Thymus (tissue), 14 donors: ENCODE results near the gene ZNF892. TPM values are rescaled to one million over a fixed set of nuclear protein-coding genes. Genes with fewer than 3 reads are reported as not detected.
A peak's percentile ranks its signal among the peaks of the same experiment; 100 is the strongest.

Experiments used
- DNase-seq, 9 donors: peaks; one replicate each; pipeline ENCODE4 v3.0.0-alpha.2; 2013; ENCODE audit warnings: low spot score in 9 of 9, low read depth in 6 of 9, missing footprints in 1 of 9
- H3K27ac ChIP-seq, 2 donors: one replicate each; pipeline ENCODE4 v1.5.1; 2013; ENCODE audit warnings: control low read depth in 1 of 2, low read depth in 1 of 2, low read length in 1 of 2, mild to moderate bottlenecking in 1 of 2, moderate library complexity in 1 of 2
- H3K27me3 ChIP-seq, 2 donors: one replicate each; pipeline ENCODE4 v1.5.1; 2013; ENCODE audit warnings: low read length in 1 of 2; ENCODE audit not compliant: control insufficient read depth in 2 of 2, insufficient read depth in 1 of 2
- H3K36me3 ChIP-seq, 2 donors: one replicate each; pipeline ENCODE4 v1.5.1; 2013; ENCODE audit warnings: low read length in 1 of 2, mild to moderate bottlenecking in 1 of 2, moderate library complexity in 1 of 2; ENCODE audit not compliant: control insufficient read depth in 2 of 2, insufficient read depth in 2 of 2
- H3K4me1 ChIP-seq, 2 donors: one replicate each; pipeline ENCODE4 v1.5.1; 2013; ENCODE audit warnings: low read length in 2 of 2; ENCODE audit not compliant: control insufficient read depth in 2 of 2, insufficient read depth in 2 of 2
- H3K4me3 ChIP-seq, 2 donors: one replicate each; pipeline ENCODE4 v1.5.1; 2013; ENCODE audit warnings: low read length in 2 of 2, control low read depth in 1 of 2, mild to moderate bottlenecking in 1 of 2
- H3K9me3 ChIP-seq, 2 donors: one replicate each; pipeline ENCODE4 v1.5.1; 2013; ENCODE audit warnings: low read length in 1 of 2, mild to moderate bottlenecking in 1 of 2; ENCODE audit not compliant: control insufficient read depth in 2 of 2, insufficient read depth in 1 of 2
- WGBS: extraction: QIAGEN DNeasy Blood & Tissue Kit; methylation state at CpG from one replicate; pipeline ENCODE4 v1.1.7; 2013; 5-methylcytosine and 5-hydroxymethylcytosine counted together
- long read RNA-seq, 10 donors: transcript quantifications; one replicate each; lab custom pipeline, GENCODE V29; 2026
- polyA plus RNA-seq: library from polyadenylated mRNA; stranded (reverse); fragments of 200-250 nt; gene quantifications from one replicate; pipeline ENCODE4 v1.2.3, GENCODE V29; 2013
- total RNA-seq: library from RNA; stranded (reverse); fragments of 120-200 nt; gene quantifications from one replicate; pipeline ENCODE4 v1.2.4, GENCODE V29; 2013
- donor health status: healthy.

Gene ZNF892
- total RNA-seq (5.3 TPM), polyA plus RNA-seq (0.39 TPM)
- long read RNA-seq, donor 1: 0 reads
- long read RNA-seq, donor 2, partial matches to known transcripts: 0 of 1 reads
- long read RNA-seq, donor 2, other reads (novel, unspliced or antisense): 0 of 1 reads
- long read RNA-seq, donor 3: 0 reads
- long read RNA-seq, donor 4: 0 reads
- long read RNA-seq, donor 5, partial matches to known transcripts: 0 of 1 reads
- long read RNA-seq, donor 5, other reads (novel, unspliced or antisense): 0 of 1 reads
- long read RNA-seq, donor 6: 0 reads
- long read RNA-seq, donor 7: 0 reads
- long read RNA-seq, donor 8: 0 reads
- long read RNA-seq, donor 9: 0 reads
- long read RNA-seq, donor 10: 0 reads

DNA sequence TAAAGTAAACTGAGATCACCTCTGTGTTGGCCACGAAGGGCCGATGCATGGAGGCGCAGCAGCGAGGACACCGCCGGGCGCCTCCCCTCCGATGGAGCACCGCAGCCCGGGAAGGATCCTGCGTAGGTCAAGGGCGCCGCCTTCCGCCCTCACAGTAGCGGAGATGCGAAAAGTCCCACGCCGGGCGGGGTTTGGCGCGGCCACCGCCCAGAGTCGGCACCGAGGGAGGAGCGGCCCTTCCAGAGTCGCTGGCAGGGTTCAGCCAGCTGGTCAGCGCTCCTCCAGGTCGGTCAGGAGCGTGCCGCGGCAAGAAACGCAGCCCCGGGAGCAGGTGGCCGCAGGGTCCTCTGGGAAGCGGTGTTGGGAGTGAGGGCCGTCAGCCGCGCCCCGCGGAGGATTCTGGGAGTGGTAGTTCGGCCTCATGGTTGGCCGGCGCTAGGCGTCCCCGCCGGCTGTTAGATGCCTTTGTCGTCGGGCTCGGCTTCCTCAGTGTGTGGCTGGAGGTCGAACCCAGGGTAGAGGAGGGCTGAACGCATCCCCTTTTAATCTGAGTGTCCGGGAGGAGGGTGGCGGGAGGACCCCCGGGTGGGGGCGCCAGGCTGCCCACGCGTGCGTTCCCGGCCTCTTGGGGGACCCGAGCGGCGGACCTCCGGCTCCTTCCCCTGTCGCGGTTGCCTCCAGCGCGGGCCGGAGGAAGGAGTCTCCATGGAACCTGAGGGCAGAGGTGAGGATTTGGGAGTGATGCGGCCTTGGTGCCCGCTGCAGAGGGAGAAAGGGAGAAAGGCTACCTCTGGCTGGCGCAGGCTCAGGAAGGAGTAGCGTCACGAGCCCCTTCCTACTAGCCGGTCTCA, at the start of gene ZNF892:
Gene ZNF892, plus strand, starts transcription at position 411 of the 851 bp plus-strand sequence. Its CDS starts 295 bp downstream, at position 706.
- WGBS: under 1% methylated on average over 74 of the region's 74 CpGs
- peaks cover 3 to 5% of the 10 kb centered on the region in 2 donors for H3K4me1 ChIP-seq

DNA sequence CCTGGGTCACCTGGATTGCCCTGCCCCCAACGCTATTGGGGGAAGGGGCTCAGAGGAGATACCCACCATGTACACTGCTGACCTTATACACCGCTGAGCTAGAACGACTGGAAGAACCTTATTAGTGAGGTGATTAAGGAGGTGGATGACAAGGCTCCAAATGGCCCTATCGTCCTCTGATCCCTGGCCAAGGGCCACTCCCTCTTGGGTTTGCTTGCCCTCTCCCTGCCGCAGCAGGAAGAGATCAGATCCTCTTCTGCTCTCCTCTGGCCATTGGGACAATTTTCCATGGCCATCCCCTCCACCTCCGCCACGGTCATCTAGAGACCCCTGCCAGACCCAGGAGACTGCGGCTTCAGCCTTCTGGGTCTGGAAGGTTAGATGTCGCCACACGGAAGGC, 48.9 kb upstream of the ZNF892 start:
- peak overlapping the region; percentile 58 to 77 for H3K4me3 ChIP-seq
- 88% methylated on average over 10 of the region's 10 CpGs for WGBS
- no peak for DNase-seq
- H3K27me3 ChIP-seq: peaks cover 0 to 6% of the 10 kb centered on the region in 2 donors
- no peak overlapping the region for H3K27ac ChIP-seq
- H3K36me3 ChIP-seq: no peaks in the 10 kb centered on the region
- peaks cover 3 to 17% of the 10 kb centered on the region in 2 donors for H3K4me1 ChIP-seq
- H3K9me3 ChIP-seq: peaks cover 0 to 1% of the 10 kb centered on the region in 2 donors

More for the DNA sequence above, at the start of gene ZNF892:
- H3K4me3 ChIP-seq: peak within 1 kb of the TSS; percentile 88 to 97
- peaks cover 0 to 2% of the 10 kb centered on the region in 2 donors for H3K9me3 ChIP-seq
- H3K27me3 ChIP-seq: no peaks in the 10 kb centered on the region
- DNase-seq: peak; percentile 51 to 90 (median 71)
- H3K36me3 ChIP-seq: peaks cover 9 to 14% of the 10 kb centered on the region in 2 donors
- H3K27ac ChIP-seq: peak within 1 kb of the TSS; percentile 66 to 78

DNA sequence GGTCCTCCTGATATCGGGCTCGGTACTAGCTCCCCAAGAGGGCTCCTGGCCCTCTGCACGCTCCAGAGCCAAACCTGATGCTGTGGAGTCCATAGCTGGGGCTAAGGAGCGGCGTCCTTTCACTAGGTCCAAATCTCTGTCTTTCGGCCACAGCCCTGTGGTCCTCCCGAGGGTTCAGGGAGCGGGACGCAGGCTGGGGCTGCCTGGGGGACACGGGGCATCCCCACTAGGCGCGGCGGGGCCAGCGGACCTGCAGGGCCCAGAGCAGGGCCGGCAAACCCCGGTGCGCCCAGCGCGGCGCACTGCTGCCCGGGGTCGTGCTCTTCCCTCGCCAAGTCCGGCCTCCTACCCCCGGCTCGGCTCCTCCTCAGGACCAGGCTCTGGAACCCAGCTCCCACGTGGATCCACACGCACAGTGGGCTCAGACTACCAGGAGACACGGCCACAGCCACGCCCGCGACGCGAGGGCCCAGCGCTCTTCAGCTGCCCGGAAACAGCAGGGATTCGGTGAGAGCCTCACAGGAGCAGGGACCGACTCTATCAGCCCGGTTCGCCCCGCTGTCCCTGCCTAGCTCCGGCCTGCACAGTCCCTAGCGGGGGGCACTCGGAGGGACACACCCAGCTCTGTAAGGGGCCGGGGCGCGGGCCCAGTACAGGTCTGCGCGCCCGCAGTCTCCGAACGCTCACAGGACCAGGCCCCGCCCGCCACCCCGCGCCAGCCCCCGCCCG, 48.3 kb upstream of the ZNF892 start:
- peaks cover 0 to 6% of the 10 kb centered on the region in 2 donors for H3K27me3 ChIP-seq
- peaks cover 0 to 1% of the 10 kb centered on the region in 2 donors for H3K9me3 ChIP-seq
- 4% methylated on average over 58 of the region's 58 CpGs for WGBS
- peak overlapping the region; percentile 58 to 77 for H3K4me3 ChIP-seq
- peaks cover 3 to 17% of the 10 kb centered on the region in 2 donors for H3K4me1 ChIP-seq
- H3K36me3 ChIP-seq: no peaks in the 10 kb centered on the region
- peak in 4 of 9 donors; percentile 13 to 44 (median 19) for DNase-seq
- peak overlapping the region in 1 of 2 donors; percentile 79 for H3K27ac ChIP-seq

DNA sequence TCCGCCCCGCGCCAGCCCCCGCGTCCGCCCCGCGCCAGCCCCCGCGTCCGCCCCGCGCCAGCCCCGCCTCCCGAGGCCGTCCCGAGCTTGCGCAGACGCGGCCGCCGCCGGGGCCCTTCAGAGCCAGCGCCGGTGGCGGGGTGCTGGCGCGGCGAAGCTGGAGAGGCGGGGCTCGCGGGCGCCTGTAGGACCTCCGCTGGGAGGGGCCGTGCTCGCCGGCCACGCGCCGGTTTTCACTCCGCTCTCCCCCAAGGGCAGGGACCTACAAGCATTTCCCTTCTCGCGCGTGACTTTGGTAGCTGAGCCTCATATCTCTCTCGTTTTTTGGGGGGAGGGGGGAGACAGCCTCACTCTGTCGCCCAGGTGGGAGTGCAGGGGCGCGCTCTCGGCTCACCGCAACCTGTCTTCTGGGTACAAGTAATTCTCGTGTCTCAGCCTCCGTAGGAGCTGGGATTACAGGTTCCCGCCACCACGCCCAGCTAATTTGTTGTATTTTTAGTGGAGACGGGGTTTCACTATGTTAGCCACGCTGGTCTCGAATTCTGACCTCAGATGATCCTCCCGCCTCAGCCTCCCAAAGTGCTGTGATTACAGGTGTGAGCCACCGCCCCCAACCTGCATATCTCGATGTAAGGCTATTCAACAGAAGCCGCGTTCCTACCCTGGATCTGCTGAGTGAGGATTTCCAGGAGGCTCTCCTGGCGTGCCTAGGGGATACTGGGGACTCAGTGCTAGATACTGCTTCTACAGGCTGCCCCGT, 47.5 kb upstream of the ZNF892 start, which contains the start of gene ZNF514:
Gene ZNF514, minus strand, starts transcription at position 159 of the 760 bp plus-strand sequence. CDS start 6,595 bp downstream, outside the sequence.
- H3K4me3 ChIP-seq: peak within 1 kb of the TSS; percentile 58 to 77
- peaks cover 3 to 20% of the 10 kb centered on the region in 2 donors for H3K4me1 ChIP-seq
- H3K9me3 ChIP-seq: peaks cover 0 to 1% of the 10 kb centered on the region in 2 donors
- 14% methylated on average over 64 of the region's 64 CpGs for WGBS
- peak in 7 of 9 donors; percentile 24 to 80 (median 63) for DNase-seq
- H3K27me3 ChIP-seq: peaks cover 0 to 6% of the 10 kb centered on the region in 2 donors
- peak within 1 kb of the TSS; percentile 24 to 85 for H3K27ac ChIP-seq
- no peaks in the 10 kb centered on the region for H3K36me3 ChIP-seq

DNA sequence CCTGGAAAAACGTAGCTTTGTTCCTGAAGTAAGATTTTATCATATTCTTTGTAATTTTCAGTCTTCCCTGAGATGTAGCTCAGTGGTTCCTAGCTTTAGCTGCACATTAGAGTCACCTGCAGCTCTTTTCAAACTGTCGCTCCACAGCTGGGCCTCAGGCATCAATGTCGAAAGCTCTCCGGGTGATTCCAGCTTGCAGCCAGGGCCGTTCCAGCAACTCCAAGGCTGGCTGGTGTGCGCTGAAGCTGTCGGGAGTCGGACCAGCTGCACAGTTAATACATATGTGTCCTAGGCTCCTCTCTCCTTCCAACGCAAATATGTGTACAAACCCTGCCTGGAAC, 42.3 kb upstream of the ZNF892 start:
- no peak for DNase-seq
- Histone ChIP-seq H3K4me1 (peaks cover 7 to 16% of the 10 kb centered on the region in 2 donors), H3K4me3 (peak overlapping the region; percentile 84 to 94), H3K9me3 (no peaks in the 10 kb centered on the region), H3K36me3 (no peaks in the 10 kb centered on the region), H3K27ac (peak overlapping the region; percentile 79 to 92), H3K27me3 (no peaks in the 10 kb centered on the region)
- 2% methylated on average over 9 of the region's 9 CpGs for WGBS

DNA sequence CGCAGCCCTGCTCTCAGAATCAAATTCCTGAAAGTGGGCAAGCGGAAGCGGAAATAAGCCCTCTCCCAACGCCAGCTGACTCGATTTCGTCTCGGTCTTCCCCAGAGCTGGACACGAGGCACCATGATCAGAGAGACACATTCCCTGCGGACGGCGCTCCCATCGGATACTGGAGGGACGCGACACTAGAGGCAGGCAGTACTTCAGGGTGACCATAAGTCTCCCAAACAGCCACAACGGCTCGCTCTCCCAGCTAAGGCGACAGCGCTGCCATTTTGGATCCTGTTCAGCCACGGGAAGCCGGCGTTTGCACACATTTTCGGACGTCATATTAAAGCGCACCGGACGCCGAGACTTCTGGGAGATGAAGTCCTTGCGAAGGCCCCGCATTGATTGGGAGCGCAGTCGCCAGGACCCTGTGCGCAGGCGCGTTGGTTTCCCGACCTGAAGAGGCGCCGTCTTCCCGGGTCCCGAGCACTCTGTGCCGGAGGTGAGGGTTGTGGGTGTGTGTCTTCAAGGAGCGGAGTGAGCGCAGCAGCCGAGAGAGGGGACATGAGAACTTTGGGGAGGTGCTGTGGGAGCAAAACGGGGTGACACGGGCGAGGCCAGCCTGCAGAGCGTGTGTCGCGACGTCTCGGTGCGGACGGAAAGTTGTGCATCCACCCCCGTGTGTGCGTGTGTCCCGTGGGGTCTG, 41.8 kb upstream of the ZNF892 start, which contains the start of gene ZNF2:
Gene ZNF2, plus strand, starts transcription at position 439 of the 694 bp plus-strand sequence. CDS start 10,418 bp downstream, outside the sequence.
- H3K36me3 ChIP-seq: no peaks in the 10 kb centered on the region
- H3K4me3 ChIP-seq: peak within 1 kb of the TSS; percentile 84 to 94
- WGBS: under 1% methylated on average over 56 of the region's 56 CpGs
- H3K9me3 ChIP-seq: no peaks in the 10 kb centered on the region
- DNase-seq: peak; percentile 95 to 99 (median 98)
- peaks cover 7 to 12% of the 10 kb centered on the region in 2 donors for H3K4me1 ChIP-seq
- no peaks in the 10 kb centered on the region for H3K27me3 ChIP-seq
- H3K27ac ChIP-seq: peak within 1 kb of the TSS; percentile 79 to 92

DNA sequence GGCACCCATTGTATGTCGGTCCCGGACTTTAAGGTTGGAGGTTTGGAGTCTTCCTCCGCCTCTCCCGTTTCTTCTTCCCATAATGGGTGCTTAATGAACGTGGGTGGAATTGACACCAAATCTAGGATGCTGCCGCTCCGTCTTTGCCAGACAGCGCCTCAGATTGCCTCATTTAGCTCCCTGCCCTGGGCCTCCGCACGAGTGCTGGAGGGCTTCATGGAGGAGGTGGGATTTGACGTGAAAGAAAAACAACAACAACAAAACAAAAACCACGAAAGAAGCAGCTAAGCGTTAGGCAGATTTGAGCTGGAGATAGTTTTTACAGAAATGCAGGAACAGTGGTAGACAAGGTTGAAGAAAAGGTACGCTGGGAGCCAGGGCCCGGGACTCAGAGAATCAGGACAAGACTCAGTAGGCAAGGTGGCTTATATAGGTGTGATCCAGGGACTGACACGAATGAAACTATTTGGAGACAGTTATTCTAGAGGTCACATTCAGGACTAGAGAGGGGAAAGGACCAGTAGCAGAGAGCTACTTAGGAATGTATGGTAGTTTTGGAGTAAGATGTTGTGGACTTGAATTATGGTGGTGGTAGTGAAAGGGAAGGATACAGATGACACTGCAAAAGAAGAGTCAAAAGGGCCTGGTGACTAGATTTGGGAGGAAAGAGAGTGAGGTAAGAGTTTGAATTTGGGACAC, 41.1 kb upstream of the ZNF892 start:
- no peaks in the 10 kb centered on the region for H3K9me3 ChIP-seq
- 12% methylated on average over 16 of the region's 16 CpGs for WGBS
- peaks cover 7 to 12% of the 10 kb centered on the region in 2 donors for H3K4me1 ChIP-seq
- H3K4me3 ChIP-seq: peak overlapping the region; percentile 84 to 94
- H3K27ac ChIP-seq: peak overlapping the region in 1 of 2 donors; percentile 80
- DNase-seq: no peak
- no peaks in the 10 kb centered on the region for H3K27me3 ChIP-seq
- H3K36me3 ChIP-seq: no peaks in the 10 kb centered on the region
